Choroid plexus epithelial cell (primary cell): Measurements from ENCODE around the gene MLLT1.

ENCODE experiments used
- DNase-seq: peaks from one replicate; pipeline ENCODE4 v3.0.0-alpha.2; 2010; ENCODE audit warnings: low read depth
- H3K4me3 ChIP-seq: 2 replicates; pipeline ENCODE4 v1.5.1; 2011; ENCODE audit warnings: low read depth, mild to moderate bottlenecking, control low read depth, low read length, moderate library complexity
- CTCF ChIP-seq: conservative IDR thresholded peaks from 2 replicates; pipeline ENCODE4 v1.5.1; 2011; ENCODE audit warnings: low read depth, mild to moderate bottlenecking, control low read depth, inconsistent platforms, low read length, moderate library complexity

The MLLT1 gene

GRCh38 chr19:6213696-6214641, 65.8 kb downstream of the MLLT1 start:
- no peak for TF ChIP-seq CTCF
- DNase-seq = no peak
- no peak overlapping the region for H3K4me3 ChIP-seq

- no peak overlapping the region for H3K4me3 ChIP-seq
- no peak for DNase-seq
- no peak for TF ChIP-seq CTCF
Measured at GRCh38 chr19:6213266-6213595, 66.5 kb downstream of the MLLT1 start.

- no peak for DNase-seq
- no peak for TF ChIP-seq CTCF
- H3K4me3 ChIP-seq = no peak overlapping the region
Measured at GRCh38 chr19:6212403-6213265, 67.1 kb downstream of the MLLT1 start.

- TF ChIP-seq CTCF = no peak
- no peak overlapping the region for H3K4me3 ChIP-seq
Measured at GRCh38 chr19:6211632-6212402, 68.0 kb downstream of the MLLT1 start.

GRCh38 chr19:6210721-6211600, 68.8 kb downstream of the MLLT1 start:
- TF ChIP-seq CTCF = no peak
- H3K4me3 ChIP-seq = no peak overlapping the region
- no peak for DNase-seq

More at GRCh38 chr19:6211632-6212402, 68.0 kb downstream of the MLLT1 start:
- no peak for DNase-seq

GRCh38 chr19:6210091-6210490, 69.7 kb downstream of the MLLT1 start:
- no peak overlapping the region for H3K4me3 ChIP-seq
- no peak for TF ChIP-seq CTCF
- no peak for DNase-seq
